Hepatocyte (in vitro differentiated cells): Measurements from ENCODE around the gene HNRNPF. TPM values are rescaled to one million over a fixed set of nuclear protein-coding genes. Genes with fewer than 3 reads are reported as not detected.
A peak's percentile ranks its signal among the peaks of the same experiment; 100 is the strongest.

Source experiments
- DNase-seq: peaks from one replicate; pipeline ENCODE4 v3.0.0-alpha.2; 2016; ENCODE audit warnings: low spot score
- H2AFZ ChIP-seq: fragments of 200-600 bp; sonication (generic); 2 replicates; pipeline ENCODE4 v1.6.0; 2016; ENCODE audit warnings: antibody characterized with exemption, mild to moderate bottlenecking
- H3K27ac ChIP-seq: fragments of 200-600 bp; sonication (generic); 2 replicates; pipeline ENCODE4 v1.5.1; 2016; ENCODE audit warnings: mild to moderate bottlenecking
- H3K27me3 ChIP-seq: fragments of 200-600 bp; sonication (generic); 2 replicates; pipeline ENCODE4 v1.6.1; 2016
- H3K36me3 ChIP-seq: fragments of 200-600 bp; sonication (generic); replicated peaks from 2 replicates; pipeline ENCODE4 v1.5.1; 2016; ENCODE audit warnings: low read depth; ENCODE audit not compliant: insufficient read depth
- H3K4me1 ChIP-seq: fragments of 200-600 bp; sonication (generic); 2 replicates; pipeline ENCODE4 v1.5.1; 2016; ENCODE audit warnings: mild to moderate bottlenecking, moderate library complexity; ENCODE audit not compliant: insufficient read depth
- H3K4me2 ChIP-seq: fragments of 200-600 bp; sonication (generic); 2 replicates; pipeline ENCODE4 v1.6.0; 2016
- H3K4me3 ChIP-seq: fragments of 200-600 bp; sonication (generic); 2 replicates; pipeline ENCODE4 v1.5.1; 2016; ENCODE audit warnings: mild to moderate bottlenecking
- H3K79me2 ChIP-seq: fragments of 200-600 bp; sonication (generic); 2 replicates; pipeline ENCODE4 v1.6.0; 2017; ENCODE audit warnings: mild to moderate bottlenecking
- H3K9me2 ChIP-seq: fragments of 200-600 bp; sonication (generic); replicated peaks from 2 replicates; pipeline ENCODE4 v1.6.0; 2017; ENCODE audit warnings: mild to moderate bottlenecking; ENCODE audit not compliant: insufficient read depth
- H3K9me3 ChIP-seq: fragments of 200-600 bp; sonication (generic); 2 replicates; pipeline ENCODE4 v1.5.1; 2016; ENCODE audit warnings: low read depth, mild to moderate bottlenecking
- H4K20me1 ChIP-seq: fragments of 200-600 bp; sonication (generic); 2 replicates; pipeline ENCODE4 v1.6.0; 2016; ENCODE audit warnings: mild to moderate bottlenecking; ENCODE audit not compliant: insufficient read depth, poor library complexity, severe bottlenecking
- CTCF ChIP-seq: fragments of 200-600 bp; sonication (generic); IDR thresholded peaks from 2 replicates; pipeline ENCODE4 v1.5.1; 2016; ENCODE audit warnings: antibody characterized with exemption, mild to moderate bottlenecking; ENCODE audit not compliant: poor library complexity
- EZH2 ChIP-seq: fragments of 200-600 bp; sonication (generic); IDR thresholded peaks from 2 replicates; pipeline ENCODE4 v1.6.1; 2016; ENCODE audit warnings: antibody characterized with exemption, mild to moderate bottlenecking, borderline replicate concordance
- EZH2phosphoT487 ChIP-seq: fragments of 200-600 bp; sonication (generic); IDR thresholded peaks from one replicate; pipeline ENCODE4 v1.6.1; 2018; ENCODE audit warnings: antibody characterized with exemption, mild to moderate bottlenecking, low read depth, moderate library complexity; ENCODE audit not compliant: unreplicated experiment, severe bottlenecking
- WGBS: methylation state at CpG from one replicate; pipeline ENCODE4 v1.1.6; 2016; ENCODE audit warnings: low lambda C conversion rate; ENCODE audit errors: missing lambda C conversion rate; 5-methylcytosine and 5-hydroxymethylcytosine counted together
- polyA plus RNA-seq: library from polyadenylated mRNA; unstranded; fragments of >200 nt; fragmentation: Nextera tagmentation; extraction: Ambion mirVana; gene quantifications from 2 replicates; pipeline ENCODE4 v1.2.1, GENCODE V29; 2016
- total RNA-seq: library from RNA; depleted of rRNA; stranded (reverse); fragments of >200 nt; gene quantifications from 2 replicates; pipeline ENCODE4 v1.2.3, GENCODE V29; 2014

Gene HNRNPF
- total and polyA plus RNA-seq, 2 experiments from 2014 or later: 134 to 217 TPM

- TF ChIP-seq CTCF: no peak
- Histone ChIP-seq H3K4me2 (peak overlapping the region; percentile 83), H4K20me1 (no peaks in the 10 kb centered on the region), H3K36me3 (no peaks in the 10 kb centered on the region), H2AFZ (peak overlapping the region; percentile 76), H3K27me3 (no peaks in the 10 kb centered on the region), H3K4me1 (peaks cover 8% of the 10 kb centered on the region), H3K9me3 (no peaks in the 10 kb centered on the region), H3K4me3 (peak overlapping the region; percentile 77), H3K9me2 (no peaks in the 10 kb centered on the region), H3K27ac (peak overlapping the region; percentile 98), H3K79me2 (peaks cover 26% of the 10 kb centered on the region)
- WGBS: 8% methylated on average over 28 of the region's 30 CpGs
- no peak for DNase-seq
Measured at GRCh38 chr10:43437141-43437870, 28.3 kb upstream of the HNRNPF start.

- TF ChIP-seq CTCF: peak; percentile 23
- TF ChIP-seq EZH2phosphoT487: no peak
- Histone ChIP-seq H3K27ac (peak within 1 kb of the TSS; percentile 98), H3K9me3 (no peaks in the 10 kb centered on the region), H3K4me2 (peak within 1 kb of the TSS; percentile 83), H3K4me3 (peak within 1 kb of the TSS; percentile 77), H3K36me3 (no peaks in the 10 kb centered on the region), H3K27me3 (no peaks in the 10 kb centered on the region), H3K9me2 (no peaks in the 10 kb centered on the region), H3K79me2 (peaks cover 26% of the 10 kb centered on the region), H2AFZ (peak within 1 kb of the TSS; percentile 76), H4K20me1 (no peaks in the 10 kb centered on the region), H3K4me1 (peaks cover 8% of the 10 kb centered on the region)
- 2% methylated on average over 69 of the region's 69 CpGs for WGBS
- DNase-seq: peak; percentile 93
Measured at GRCh38 chr10:43436291-43437140, 27.5 kb upstream of the HNRNPF start, which contains the start of gene ZNF487. Gene ZNF487, plus strand, starts transcription at chr10:43437111. Its CDS starts 38,703 bp downstream, at chr10:43475814.

GRCh38 chr10:43430926-43431663 lies 22.1 kb upstream of the HNRNPF start:
- peaks cover 3% of the 10 kb centered on the region for H3K4me1 ChIP-seq
- TF ChIP-seq EZH2phosphoT487 (no peak), EZH2 (no peak), CTCF (no peak)
- no peaks in the 10 kb centered on the region for H3K27me3 ChIP-seq
- 86% methylated on average over 8 of the region's 8 CpGs for WGBS
- no peaks in the 10 kb centered on the region for H3K36me3 ChIP-seq
- peaks cover 8% of the 10 kb centered on the region for H3K79me2 ChIP-seq
- DNase-seq: no peak
- no peaks in the 10 kb centered on the region for H4K20me1 ChIP-seq
- no peak overlapping the region for H3K4me3 ChIP-seq
- no peaks in the 10 kb centered on the region for H3K9me2 ChIP-seq
- no peak overlapping the region for H3K4me2 ChIP-seq
- no peak overlapping the region for H3K27ac ChIP-seq
- H2AFZ ChIP-seq: no peak overlapping the region
- no peaks in the 10 kb centered on the region for H3K9me3 ChIP-seq
